ENCODE measurements around the gene SRD5A2. TPM values are rescaled to one million over a fixed set of nuclear protein-coding genes. Genes with fewer than 3 reads are reported as not detected.

SRD5A2 gene
- total and polyA plus RNA-seq, 2 of the 8 experiments (the other 6 are each of a cell fraction or from before 2014, with no cell fraction given), result 0.02 TPM; not detected in 1

DNA sequence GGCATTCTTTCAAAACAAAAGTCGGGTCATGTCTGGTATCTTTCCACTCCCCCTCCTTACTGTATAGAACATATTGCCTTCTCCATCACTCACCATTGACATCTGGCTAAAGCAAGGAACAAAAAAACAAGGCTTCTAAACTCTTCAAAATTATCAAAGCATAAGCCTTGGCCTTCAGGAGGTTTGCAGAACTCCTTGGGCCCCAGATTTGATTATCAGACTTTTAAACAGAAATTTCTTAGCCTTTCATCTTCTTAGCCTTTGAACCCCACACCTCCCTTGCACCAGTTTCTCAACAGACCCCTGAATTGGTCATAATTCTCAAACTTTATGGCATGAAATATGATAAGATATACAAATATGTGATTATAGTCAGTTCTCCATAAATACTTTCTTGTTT, 106.4 kb downstream of the SRD5A2 start:
- Histone ChIP-seq H3K79me1 (ENCODE audit: low read depth, low read length) (no peaks in the 10 kb centered on the region), H3K23ac (ENCODE audit: insufficient read length) (no peak overlapping the region), H4K8ac (ENCODE audit: extremely low read depth, insufficient read depth, low read length) (no peak overlapping the region), H4K5ac (ENCODE audit: insufficient read length, low read depth, low read length) (no peak overlapping the region), H2AK5ac (ENCODE audit: low read depth, low read length) (no peak overlapping the region), H3K9me3 (ENCODE audit: insufficient read depth in 2 of 2, low read depth in 1 of 2, low read length in 1 of 2) (peaks cover 17 to 39% of the 10 kb centered on the region in 2 experiments), H3K4me3 (ENCODE audit: extremely low read depth in 1 of 4, insufficient read depth in 2 of 4, low read depth in 3 of 4, low read length in 4 of 4) (no peak overlapping the region), H3K4me1 (replicated peaks in 1 of 4; ENCODE audit: control insufficient read depth in 3 of 4, insufficient read depth in 4 of 4, low read length in 3 of 4) (no peaks in the 10 kb centered on the region), H4K20me1 (replicated peaks in 1 of 2; ENCODE audit: control insufficient read depth in 1 of 2, insufficient read depth in 2 of 2, low read length in 2 of 2) (no peaks in the 10 kb centered on the region), H4K91ac (replicated peaks; ENCODE audit: insufficient read length, low read length) (no peak overlapping the region), H2BK5ac (ENCODE audit: low read depth, low read length) (no peak overlapping the region), H3K27ac (ENCODE audit: low read depth, low read length) (no peak overlapping the region), H3K79me2 (ENCODE audit: control insufficient read depth in 1 of 2, insufficient read depth in 2 of 2, low read length in 2 of 2) (no peaks in the 10 kb centered on the region), H3K27me3 (replicated peaks in 1 of 4; ENCODE audit: control insufficient read depth in 3 of 4, extremely low read depth in 1 of 4, insufficient read depth in 3 of 4, low read length in 3 of 4) (no peaks in the 10 kb centered on the region), H3K18ac (ENCODE audit: extremely low read depth, low read length) (no peak overlapping the region), H2BK15ac (ENCODE audit: low read length) (no peak overlapping the region), H2BK12ac (ENCODE audit: low read depth, low read length) (no peak overlapping the region), H3K4ac (replicated peaks; ENCODE audit: insufficient read length, low read depth, low read length) (no peak overlapping the region), H3K9ac (replicated peaks in 1 of 4; ENCODE audit: extremely low read depth in 1 of 4, low read depth in 3 of 4, low read length in 3 of 4) (no peak overlapping the region), H3K23me2 (ENCODE audit: low read depth, low read length) (no peaks in the 10 kb centered on the region), H3K4me2 (ENCODE audit: insufficient read depth in 1 of 2, low read depth in 2 of 2, low read length in 2 of 2) (no peak overlapping the region), H2AFZ (ENCODE audit: low read length) (no peak overlapping the region), H2BK120ac (replicated peaks; ENCODE audit: low read depth, low read length) (no peak overlapping the region), H2BK20ac (ENCODE audit: low read length) (no peak overlapping the region), H3K36me3 (ENCODE audit: control insufficient read depth in 2 of 4, insufficient read depth in 4 of 4, low read length in 3 of 4) (no peaks in the 10 kb centered on the region), H3K56ac (replicated peaks; ENCODE audit: insufficient read length, low read depth, low read length) (no peak overlapping the region), H3K14ac (ENCODE audit: insufficient read length) (no peak overlapping the region)
- CTCF ChIA-PET (ENCODE audit: partially characterized antibody), result no interaction called here
- WGBS, 2 experiments (ENCODE audit: extremely low coverage in 1 of 2, insufficient coverage in 1 of 2, insufficient read length in 1 of 2, insufficient replicate concordance in 2 of 2, low coverage in 1 of 2, low lambda C conversion rate in 2 of 2, missing lambda C conversion rate in 1 of 2), result 63% methylated on average over 1 of the region's 1 CpG; no CpG with 5 or more reads in 1 of the 2 experiments
- POLR2A ChIA-PET (ENCODE audit: partially characterized antibody), result no interaction called here
- no peak for TF ChIP-seq SP1 (IDR thresholded peaks at IDR 0.05; ENCODE audit: low read depth, low read length)
- no peak for TF ChIP-seq TCF12 (IDR thresholded peaks at IDR 0.05; ENCODE audit: low read depth, low read length)
- no peak for TF ChIP-seq KDM1A (IDR thresholded peaks at IDR 0.05; ENCODE audit: borderline replicate concordance, low read length)
- TF ChIP-seq SP2 (IDR thresholded peaks at IDR 0.05; ENCODE audit: low read length), result no peak
- no peak for TF ChIP-seq NRF1 (IDR thresholded peaks at IDR 0.05; ENCODE audit: low read depth, low read length)
- TF ChIP-seq HDAC6 (IDR thresholded peaks at IDR 0.05; ENCODE audit: low read depth, low read length), result no peak
- no peak for TF ChIP-seq YY1 (IDR thresholded peaks at IDR 0.05; ENCODE audit: low read depth, low read length)
- no peak for TF ChIP-seq SP4 (IDR thresholded peaks at IDR 0.05; ENCODE audit: low read length)
- FAIRE-seq, result no peak
- DNase-seq (ENCODE audit: low read depth in 1 of 2, low spot score in 2 of 2), result no peak

Data from H1 (cell line).